DND-41 (cell line): ENCODE data around the gene BRAP.
"Not testable (repeated sequence)": the region's sequence is repeated elsewhere in the genome, so short reads cannot be mapped to it uniquely, and the experiment has no call there.

Source experiments
- ATAC-seq: fragments of 200-7000 bp; cut with Tn5 transposase; 3 replicates; pipeline ENCODE4 v1.9.1; 2021; ENCODE audit warnings: low read depth; ENCODE audit not compliant: insufficient read depth
- DNase-seq: peaks from one replicate; pipeline ENCODE4 v3.0.0-alpha.2; 2020
- H2AFZ ChIP-seq: 2 replicates; pipeline ENCODE4 v1.6.0; 2012; ENCODE audit warnings: low read depth, low read length
- H3K27ac ChIP-seq: 2 replicates; pipeline ENCODE4 v1.5.1; 2012; ENCODE audit warnings: low read length, inconsistent platforms
- H3K27me3 ChIP-seq: fragments of 200-600 bp; sonication (generic); 2 replicates; pipeline ENCODE4 v1.6.0; 2012; ENCODE audit warnings: low read length, mild to moderate bottlenecking, inconsistent platforms; ENCODE audit not compliant: insufficient read depth, poor library complexity
- H3K36me3 ChIP-seq: 2 replicates; pipeline ENCODE4 v1.5.1; 2012; ENCODE audit warnings: low read length, inconsistent platforms; ENCODE audit not compliant: insufficient read depth
- H3K4me1 ChIP-seq: 2 replicates; pipeline ENCODE4 v1.5.1; 2012; ENCODE audit warnings: mild to moderate bottlenecking, low read length; ENCODE audit not compliant: insufficient read depth
- H3K4me2 ChIP-seq: 2 replicates; pipeline ENCODE4 v1.6.0; 2012; ENCODE audit warnings: mild to moderate bottlenecking, moderate library complexity, low read length, inconsistent platforms; ENCODE audit not compliant: insufficient read depth
- H3K4me3 ChIP-seq, 2 experiments: fragments of 200-600 bp in 1 of 2; shearing (Covaris generic) in 1 of 2; 2 replicates each; pipeline ENCODE4 v1.5.1; 2012 to 2016; ENCODE audit warnings: inconsistent platforms in 2 of 2, low read length in 2 of 2, mild to moderate bottlenecking in 2 of 2, low read depth in 1 of 2, moderate library complexity in 1 of 2
- H3K79me2 ChIP-seq: 2 replicates; pipeline ENCODE4 v1.6.0; 2012; ENCODE audit warnings: low read length, inconsistent platforms; ENCODE audit not compliant: insufficient read depth
- H3K9ac ChIP-seq: 2 replicates; pipeline ENCODE4 v1.6.0; 2012; ENCODE audit warnings: low read depth, mild to moderate bottlenecking, inconsistent platforms, low read length, moderate library complexity
- H3K9me3 ChIP-seq: 2 replicates; pipeline ENCODE4 v1.5.1; 2012; ENCODE audit warnings: low read length, moderate library complexity, mild to moderate bottlenecking, inconsistent platforms; ENCODE audit not compliant: insufficient read depth, severe bottlenecking
- H4K20me1 ChIP-seq: 2 replicates; pipeline ENCODE4 v1.6.0; 2012; ENCODE audit warnings: low read length; ENCODE audit not compliant: insufficient read depth
- CTCF ChIP-seq: IDR thresholded peaks from 2 replicates; pipeline ENCODE4 v1.5.1; 2012; ENCODE audit warnings: borderline replicate concordance, low read length, moderate library complexity, mild to moderate bottlenecking; ENCODE audit not compliant: poor library complexity, severe bottlenecking; ENCODE audit errors: extremely low read depth
- EZH2 ChIP-seq: IDR thresholded peaks from 3 replicates; pipeline ENCODE4 v1.6.1; 2012; ENCODE audit warnings: borderline replicate concordance, low read depth, mild to moderate bottlenecking, moderate library complexity, low read length, inconsistent platforms; ENCODE audit not compliant: severe bottlenecking

BRAP gene

GRCh38 chr12:111607239-111607638 lies 78.5 kb downstream of the BRAP start:
- no peaks in the 10 kb centered on the region for H4K20me1 ChIP-seq
- H3K27me3 ChIP-seq = no peaks in the 10 kb centered on the region
- H3K27ac ChIP-seq = no peak overlapping the region
- ATAC-seq (no peak), DNase-seq (no peak)
- H3K4me2 ChIP-seq = no peak overlapping the region
- H3K36me3 ChIP-seq = no peaks in the 10 kb centered on the region
- H3K4me3 ChIP-seq = no peak overlapping the region
- H3K9me3 ChIP-seq = no peaks in the 10 kb centered on the region
- no peak for TF ChIP-seq EZH2
- TF ChIP-seq CTCF = peak; percentile 21
- H3K9ac ChIP-seq = no peak overlapping the region
- H3K4me1 ChIP-seq = no peaks in the 10 kb centered on the region
- H3K79me2 ChIP-seq = no peaks in the 10 kb centered on the region
- 0 out of 2 replicates have a peak overlapping the region, but pooled peaks have one; percentile 25 for H2AFZ ChIP-seq

GRCh38 chr12:111606767-111607230 lies 79.0 kb downstream of the BRAP start:
- H3K27ac ChIP-seq = no peak overlapping the region
- no peaks in the 10 kb centered on the region for H3K9me3 ChIP-seq
- no peak overlapping the region for H3K4me2 ChIP-seq
- H3K79me2 ChIP-seq = no peaks in the 10 kb centered on the region
- H3K4me3 ChIP-seq = no peak overlapping the region
- no peaks in the 10 kb centered on the region for H3K36me3 ChIP-seq
- TF ChIP-seq EZH2 = no peak
- TF ChIP-seq CTCF = no peak
- DNase-seq (no peak), ATAC-seq (no peak)
- no peak overlapping the region for H2AFZ ChIP-seq
- H4K20me1 ChIP-seq = no peaks in the 10 kb centered on the region
- no peak overlapping the region for H3K9ac ChIP-seq
- no peaks in the 10 kb centered on the region for H3K4me1 ChIP-seq
- H3K27me3 ChIP-seq = no peaks in the 10 kb centered on the region

GRCh38 chr12:111605911-111606766 lies 79.6 kb downstream of the BRAP start:
- ATAC-seq (no peak), DNase-seq (no peak)
- no peaks in the 10 kb centered on the region for H4K20me1 ChIP-seq
- H3K27me3 ChIP-seq = no peaks in the 10 kb centered on the region
- no peak overlapping the region for H3K27ac ChIP-seq
- no peak overlapping the region for H3K4me2 ChIP-seq
- no peak overlapping the region for H3K9ac ChIP-seq
- no peak overlapping the region for H2AFZ ChIP-seq
- no peaks in the 10 kb centered on the region for H3K9me3 ChIP-seq
- H3K4me1 ChIP-seq = no peaks in the 10 kb centered on the region
- H3K79me2 ChIP-seq = no peaks in the 10 kb centered on the region
- no peaks in the 10 kb centered on the region for H3K36me3 ChIP-seq
- no peak for TF ChIP-seq CTCF
- TF ChIP-seq EZH2 = no peak
- H3K4me3 ChIP-seq = no peak overlapping the region

- H3K27ac ChIP-seq, H3K4me2 ChIP-seq, H3K27me3 ChIP-seq, H3K9me3 ChIP-seq, H4K20me1 ChIP-seq, H3K4me1 ChIP-seq, H3K9ac ChIP-seq, H3K4me3 ChIP-seq, ATAC-seq, DNase-seq, H2AFZ ChIP-seq, H3K36me3 ChIP-seq: not testable (repeated sequence)
- H3K79me2 ChIP-seq = peaks cover 15% of the 10 kb centered on the region
These were observed 82.9 kb downstream of the BRAP start for GRCh38 chr12:111602857-111603256.
